Neural cell (in vitro differentiated cells): ENCODE results near the gene ANKS1B.

Source experiments
- EP300 ChIP-seq: fragments of 450-650 bp; conservative IDR thresholded peaks from 2 replicates; pipeline ENCODE4 v1.6.1; 2014; ENCODE audit warnings: antibody characterized with exemption, mild to moderate bottlenecking, moderate library complexity; ENCODE audit not compliant: poor library complexity, severe bottlenecking
- EZH2 ChIP-seq: fragments of 200-600, 300-800 bp; shearing (Covaris generic), sonication (generic); IDR thresholded peaks from 2 replicates; pipeline ENCODE4 v1.6.1; 2014; ENCODE audit warnings: antibody characterized with exemption, low read length, borderline replicate concordance, mild to moderate bottlenecking; ENCODE audit not compliant: insufficient read depth, poor library complexity, severe bottlenecking
- MXI1 ChIP-seq: fragments of 450-650 bp; conservative IDR thresholded peaks from 2 replicates; pipeline ENCODE4 v1.6.1; 2014; ENCODE audit warnings: antibody characterized with exemption, mild to moderate bottlenecking; ENCODE audit not compliant: poor library complexity, severe bottlenecking
- POLR2AphosphoS5 ChIP-seq: IDR thresholded peaks from 2 replicates; pipeline ENCODE4 v1.6.1; 2012
- RAD21 ChIP-seq: fragments of 450-650 bp; conservative IDR thresholded peaks from 2 replicates; pipeline ENCODE4 v1.6.1; 2014; ENCODE audit warnings: antibody characterized with exemption, mild to moderate bottlenecking, moderate library complexity
- TAF1 ChIP-seq: IDR thresholded peaks from 2 replicates; pipeline ENCODE4 v1.6.1; 2012; ENCODE audit warnings: low read depth
- TF ChIP-seq, protein P1 (sequence below): fragments of 450-650 bp; IDR thresholded peaks from 2 replicates; pipeline ENCODE4 v1.5.1; 2014; ENCODE audit warnings: antibody characterized with exemption, mild to moderate bottlenecking, moderate library complexity; ENCODE audit not compliant: poor library complexity, severe bottlenecking
- TF ChIP-seq, protein P2 (sequence below): IDR thresholded peaks from 2 replicates; pipeline ENCODE4 v1.6.1; 2012; ENCODE audit warnings: borderline replicate concordance

DNA sequence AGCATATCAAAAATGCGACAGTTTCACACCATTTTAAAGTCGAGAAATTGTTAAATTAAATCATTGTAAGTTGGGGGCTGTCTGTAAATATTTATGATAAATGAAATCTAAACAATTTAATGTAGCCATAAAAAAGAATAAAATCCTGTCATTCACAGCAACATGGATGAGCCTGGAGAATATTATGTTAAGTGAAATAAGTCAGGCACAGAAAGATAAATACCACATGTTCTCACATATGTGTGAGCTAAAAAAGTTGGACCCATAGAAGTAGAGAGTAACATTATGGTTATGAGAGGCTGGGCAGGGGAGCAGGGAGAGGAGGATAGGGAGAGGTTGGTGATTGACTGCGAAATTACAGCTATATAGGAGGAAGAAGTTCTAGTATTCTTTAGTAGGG is 201.3 kb downstream of the ANKS1B start:
- TF ChIP-seq RAD21 (no peak), POLR2AphosphoS5 (no peak), EP300 (no peak), EZH2 (no peak), MXI1 (no peak), TAF1 (no peak)
- TF ChIP-seq, protein P1, sequence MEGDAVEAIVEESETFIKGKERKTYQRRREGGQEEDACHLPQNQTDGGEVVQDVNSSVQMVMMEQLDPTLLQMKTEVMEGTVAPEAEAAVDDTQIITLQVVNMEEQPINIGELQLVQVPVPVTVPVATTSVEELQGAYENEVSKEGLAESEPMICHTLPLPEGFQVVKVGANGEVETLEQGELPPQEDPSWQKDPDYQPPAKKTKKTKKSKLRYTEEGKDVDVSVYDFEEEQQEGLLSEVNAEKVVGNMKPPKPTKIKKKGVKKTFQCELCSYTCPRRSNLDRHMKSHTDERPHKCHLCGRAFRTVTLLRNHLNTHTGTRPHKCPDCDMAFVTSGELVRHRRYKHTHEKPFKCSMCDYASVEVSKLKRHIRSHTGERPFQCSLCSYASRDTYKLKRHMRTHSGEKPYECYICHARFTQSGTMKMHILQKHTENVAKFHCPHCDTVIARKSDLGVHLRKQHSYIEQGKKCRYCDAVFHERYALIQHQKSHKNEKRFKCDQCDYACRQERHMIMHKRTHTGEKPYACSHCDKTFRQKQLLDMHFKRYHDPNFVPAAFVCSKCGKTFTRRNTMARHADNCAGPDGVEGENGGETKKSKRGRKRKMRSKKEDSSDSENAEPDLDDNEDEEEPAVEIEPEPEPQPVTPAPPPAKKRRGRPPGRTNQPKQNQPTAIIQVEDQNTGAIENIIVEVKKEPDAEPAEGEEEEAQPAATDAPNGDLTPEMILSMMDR: no peak
- TF ChIP-seq, protein P2, sequence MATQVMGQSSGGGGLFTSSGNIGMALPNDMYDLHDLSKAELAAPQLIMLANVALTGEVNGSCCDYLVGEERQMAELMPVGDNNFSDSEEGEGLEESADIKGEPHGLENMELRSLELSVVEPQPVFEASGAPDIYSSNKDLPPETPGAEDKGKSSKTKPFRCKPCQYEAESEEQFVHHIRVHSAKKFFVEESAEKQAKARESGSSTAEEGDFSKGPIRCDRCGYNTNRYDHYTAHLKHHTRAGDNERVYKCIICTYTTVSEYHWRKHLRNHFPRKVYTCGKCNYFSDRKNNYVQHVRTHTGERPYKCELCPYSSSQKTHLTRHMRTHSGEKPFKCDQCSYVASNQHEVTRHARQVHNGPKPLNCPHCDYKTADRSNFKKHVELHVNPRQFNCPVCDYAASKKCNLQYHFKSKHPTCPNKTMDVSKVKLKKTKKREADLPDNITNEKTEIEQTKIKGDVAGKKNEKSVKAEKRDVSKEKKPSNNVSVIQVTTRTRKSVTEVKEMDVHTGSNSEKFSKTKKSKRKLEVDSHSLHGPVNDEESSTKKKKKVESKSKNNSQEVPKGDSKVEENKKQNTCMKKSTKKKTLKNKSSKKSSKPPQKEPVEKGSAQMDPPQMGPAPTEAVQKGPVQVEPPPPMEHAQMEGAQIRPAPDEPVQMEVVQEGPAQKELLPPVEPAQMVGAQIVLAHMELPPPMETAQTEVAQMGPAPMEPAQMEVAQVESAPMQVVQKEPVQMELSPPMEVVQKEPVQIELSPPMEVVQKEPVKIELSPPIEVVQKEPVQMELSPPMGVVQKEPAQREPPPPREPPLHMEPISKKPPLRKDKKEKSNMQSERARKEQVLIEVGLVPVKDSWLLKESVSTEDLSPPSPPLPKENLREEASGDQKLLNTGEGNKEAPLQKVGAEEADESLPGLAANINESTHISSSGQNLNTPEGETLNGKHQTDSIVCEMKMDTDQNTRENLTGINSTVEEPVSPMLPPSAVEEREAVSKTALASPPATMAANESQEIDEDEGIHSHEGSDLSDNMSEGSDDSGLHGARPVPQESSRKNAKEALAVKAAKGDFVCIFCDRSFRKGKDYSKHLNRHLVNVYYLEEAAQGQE: no peak
